GM12801 (cell line): ENCODE measurements around the gene SLC17A9.

Experiments
- CTCF ChIP-seq: IDR thresholded peaks from one replicate; pipeline ENCODE4 v1.5.1; 2011; ENCODE audit warnings: control low read depth; ENCODE audit not compliant: insufficient read length; ENCODE audit errors: extremely low read depth

The SLC17A9 gene

GRCh38 chr20:63005365-63005861 lies 52.9 kb downstream of the SLC17A9 start:
- TF ChIP-seq CTCF, result no peak

- no peak for TF ChIP-seq CTCF
These were observed 53.5 kb downstream of the SLC17A9 start for GRCh38 chr20:63005862-63006539.

- TF ChIP-seq CTCF, result no peak
These were observed 54.2 kb downstream of the SLC17A9 start, which contains the start of gene BHLHE23 for GRCh38 chr20:63006540-63007359. BHLHE23 (minus strand) TSS chr20:63006964; CDS start chr20:63006774, 190 bp downstream.

- TF ChIP-seq CTCF, result no peak
These were observed 54.8 kb downstream of the SLC17A9 start for GRCh38 chr20:63007360-63007645.

- no peak for TF ChIP-seq CTCF
These were observed 55.4 kb downstream of the SLC17A9 start for GRCh38 chr20:63007646-63008488.

- no peak for TF ChIP-seq CTCF
These were observed 56.1 kb downstream of the SLC17A9 start for GRCh38 chr20:63008541-63009044.
